HL-60 (cell line): ENCODE data around the gene PGR.

Experiments used
- GABPA ChIP-seq: IDR thresholded peaks from 2 replicates; pipeline ENCODE4 v1.6.1; 2012; ENCODE audit warnings: low read depth
- POLR2AphosphoS5 ChIP-seq: IDR thresholded peaks from 2 replicates; pipeline ENCODE4 v1.6.1; 2012; ENCODE audit warnings: low read depth
- TF ChIP-seq, protein P1 (sequence below): IDR thresholded peaks from one replicate; pipeline ENCODE4 v1.5.1; 2011; ENCODE audit warnings: low read length, control low read depth, inconsistent platforms; ENCODE audit not compliant: insufficient read depth

- TF ChIP-seq, protein P1, sequence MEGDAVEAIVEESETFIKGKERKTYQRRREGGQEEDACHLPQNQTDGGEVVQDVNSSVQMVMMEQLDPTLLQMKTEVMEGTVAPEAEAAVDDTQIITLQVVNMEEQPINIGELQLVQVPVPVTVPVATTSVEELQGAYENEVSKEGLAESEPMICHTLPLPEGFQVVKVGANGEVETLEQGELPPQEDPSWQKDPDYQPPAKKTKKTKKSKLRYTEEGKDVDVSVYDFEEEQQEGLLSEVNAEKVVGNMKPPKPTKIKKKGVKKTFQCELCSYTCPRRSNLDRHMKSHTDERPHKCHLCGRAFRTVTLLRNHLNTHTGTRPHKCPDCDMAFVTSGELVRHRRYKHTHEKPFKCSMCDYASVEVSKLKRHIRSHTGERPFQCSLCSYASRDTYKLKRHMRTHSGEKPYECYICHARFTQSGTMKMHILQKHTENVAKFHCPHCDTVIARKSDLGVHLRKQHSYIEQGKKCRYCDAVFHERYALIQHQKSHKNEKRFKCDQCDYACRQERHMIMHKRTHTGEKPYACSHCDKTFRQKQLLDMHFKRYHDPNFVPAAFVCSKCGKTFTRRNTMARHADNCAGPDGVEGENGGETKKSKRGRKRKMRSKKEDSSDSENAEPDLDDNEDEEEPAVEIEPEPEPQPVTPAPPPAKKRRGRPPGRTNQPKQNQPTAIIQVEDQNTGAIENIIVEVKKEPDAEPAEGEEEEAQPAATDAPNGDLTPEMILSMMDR, result no peak
- TF ChIP-seq POLR2AphosphoS5, result no peak
- TF ChIP-seq GABPA, result no peak
Observed at GRCh38 chr11:100990931-100991330, 138.7 kb downstream of the PGR start.
